Left lung (tissue), 10 donors: ENCODE data around the gene RIOK1. TPM values are rescaled to one million over a fixed set of nuclear protein-coding genes. Genes with fewer than 3 reads are reported as not detected.
"Not testable (repeated sequence)": the region's sequence is repeated elsewhere in the genome, so short reads cannot be mapped to it uniquely, and the experiment has no call there.

ENCODE experiments used
- ATAC-seq: fragments of 200-7000 bp; cut with Tn5 transposase; one replicate; pipeline ENCODE4 v1.9.1; 2020; ENCODE audit warnings: moderate library complexity
- DNase-seq, 4 donors: peaks; one replicate each; pipeline ENCODE4 v3.0.0-alpha.2; 2013 to 2020
- H3K27ac ChIP-seq, 2 donors: fragments of 200-600 bp; sonication (generic) in 1 of 2; one replicate each; pipeline versions ENCODE4 v1.5.0 to v1.8.0; 2020 to 2021
- H3K27me3 ChIP-seq, 2 donors: fragments of 200-600 bp; sonication (generic) in 1 of 2; one replicate each; pipeline versions ENCODE4 v1.5.0 to v1.8.0; 2020 to 2021
- H3K36me3 ChIP-seq, 2 donors: fragments of 200-600 bp; sonication (generic) in 1 of 2; one replicate each; pipeline versions ENCODE4 v1.5.0 to v1.8.0; 2020 to 2021
- H3K4me1 ChIP-seq, 2 donors: fragments of 200-600 bp; one replicate each; pipeline ENCODE4 v1.8.0; 2021
- H3K4me3 ChIP-seq, 2 donors: fragments of 200-600 bp; sonication (generic) in 1 of 2; one replicate each; pipeline versions ENCODE4 v1.5.0 to v1.8.0; 2020 to 2021; ENCODE audit warnings: mild to moderate bottlenecking in 1 of 2
- H3K9me3 ChIP-seq, 2 donors: fragments of 200-600 bp; sonication (generic) in 1 of 2; one replicate each; pipeline versions ENCODE4 v1.5.0 to v1.8.0; 2020 to 2021
- CTCF ChIP-seq, 2 donors: fragments of 200-600 bp; sonication (generic) in 1 of 2; IDR thresholded peaks; one replicate each; pipeline versions ENCODE4 v1.5.0 to v1.8.0; 2021; ENCODE audit warnings: antibody characterized with exemption in 2 of 2
- intact Hi-C, 2 donors: fragments of 100-400 bp; cut with DNase I; formaldehyde crosslinking; loops; one replicate each; pipeline versions ENCODE4 v1.11.2 to v1.14.2; 2022
- polyA plus RNA-seq, 6 donors: library from polyadenylated mRNA; unstranded; fragments of 120-200 nt; gene quantifications; one replicate each; pipeline ENCODE4 v1.2.1, GENCODE V29; 2013; ENCODE audit not compliant: insufficient read length in 6 of 6
- total RNA-seq, 2 donors: library from RNA; stranded (reverse); fragmentation: NEBNext Ultra II Directional; extraction: Animal tissue kit (Norgen Biotek cat#: 25700); gene quantifications; one replicate each; pipeline ENCODE4 v1.2.1, GENCODE V29; 2021
- donor health status: DM: no; HTN: yes; CAD: no.
- donor health status: DM: no; HTN: no; CAD: no.

Gene RIOK1
- total and polyA plus RNA-seq, 8 donors, result 15.0 to 38.3 (median 31.3) TPM

- no peak for ATAC-seq
These were observed 63.3 kb downstream of the RIOK1 start for GRCh38 chr6:7452898-7453297.

GRCh38 chr6:7454696-7455358 is 65.2 kb downstream of the RIOK1 start:
- no peak overlapping the region for H3K4me3 ChIP-seq
- H3K27ac ChIP-seq, result no peak overlapping the region
- no peaks in the 10 kb centered on the region for H3K4me1 ChIP-seq
- no peak for DNase-seq
- peaks cover 0 to 5% of the 10 kb centered on the region in 2 donors for H3K27me3 ChIP-seq
- intact Hi-C loops, result no loop called here
- H3K9me3 ChIP-seq, result no peaks in the 10 kb centered on the region
- no peak for ATAC-seq
- TF ChIP-seq CTCF (IDR thresholded peaks at IDR 0.05), result no peak
- no peaks in the 10 kb centered on the region for H3K36me3 ChIP-seq

More at GRCh38 chr6:7452898-7453297, 63.3 kb downstream of the RIOK1 start:
- H3K27ac ChIP-seq, result no peak overlapping the region
- no peak overlapping the region for H3K4me3 ChIP-seq
- intact Hi-C loops, result no loop called here
- H3K9me3 ChIP-seq, result no peaks in the 10 kb centered on the region
- no peak for TF ChIP-seq CTCF (IDR thresholded peaks at IDR 0.05)
- H3K27me3 ChIP-seq, result peaks cover 0 to 5% of the 10 kb centered on the region in 2 donors
- no peak for DNase-seq
- H3K36me3 ChIP-seq, result no peaks in the 10 kb centered on the region
- no peaks in the 10 kb centered on the region for H3K4me1 ChIP-seq

- H3K27me3 ChIP-seq, H3K9me3 ChIP-seq, H3K4me3 ChIP-seq, H3K4me1 ChIP-seq, DNase-seq, H3K36me3 ChIP-seq, intact Hi-C loops, H3K27ac ChIP-seq, ATAC-seq: not testable (repeated sequence)
These were observed 66.7 kb downstream of the RIOK1 start for GRCh38 chr6:7456302-7456701.

GRCh38 chr6:7461416-7461815 is 71.8 kb downstream of the RIOK1 start:
- H3K4me1 ChIP-seq, result no peaks in the 10 kb centered on the region
- no peaks in the 10 kb centered on the region for H3K36me3 ChIP-seq
- peak; percentile 78 for ATAC-seq
- no peak overlapping the region for H3K27ac ChIP-seq
- H3K27me3 ChIP-seq, result no peaks in the 10 kb centered on the region
- no peaks in the 10 kb centered on the region for H3K9me3 ChIP-seq
- intact Hi-C loops, result no loop called here
- no peak for DNase-seq
- H3K4me3 ChIP-seq, result no peak overlapping the region
- TF ChIP-seq CTCF (IDR thresholded peaks at IDR 0.05), result no peak

GRCh38 chr6:7463785-7464184 is 74.2 kb downstream of the RIOK1 start:
- no peak for DNase-seq
- Histone ChIP-seq H3K4me3 (no peak overlapping the region), H3K36me3 (no peaks in the 10 kb centered on the region), H3K27ac (no peak overlapping the region), H3K4me1 (peaks cover 0 to 7% of the 10 kb centered on the region in 2 donors), H3K27me3 (no peaks in the 10 kb centered on the region), H3K9me3 (no peaks in the 10 kb centered on the region)
- ATAC-seq, result no peak
- TF ChIP-seq CTCF (IDR thresholded peaks at IDR 0.05), result no peak
- intact Hi-C loops, result no loop called here
